ENCODE results near the gene ELL2.

ELL2 gene

GRCh38 chr5:95891499-95891898 is 70.2 kb downstream of the ELL2 start:
- TF ChIP-seq CTCF (conservative IDR thresholded peaks at IDR 0.05; ENCODE audit: control insufficient read depth, insufficient read depth, low read depth, low read length), result no peak
- no peak overlapping the region for H3K4me3 ChIP-seq (ENCODE audit: control insufficient read depth, low read depth, low read length)
- DNase-seq (ENCODE audit: low read depth), result no peak

DNA sequence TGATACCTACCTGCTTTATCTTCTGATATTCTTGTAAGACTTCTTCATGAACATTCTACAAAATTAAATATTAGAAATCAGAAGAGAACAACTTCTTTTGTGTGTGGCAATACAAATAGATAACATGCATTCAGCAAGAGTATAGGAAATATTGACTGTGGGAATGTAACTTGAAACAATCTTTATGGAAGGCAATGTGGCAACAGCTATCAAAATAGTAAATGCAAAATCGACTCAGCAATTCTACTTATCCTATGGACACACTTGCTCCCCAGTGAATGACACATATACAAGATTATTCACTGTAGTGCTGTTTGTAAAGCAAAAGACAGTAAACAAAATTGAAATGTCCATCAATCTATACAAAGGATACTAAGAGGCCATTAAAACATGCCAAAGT is 72.6 kb downstream of the ELL2 start:
- H3K4me3 ChIP-seq (ENCODE audit: control insufficient read depth, low read depth, low read length), result no peak overlapping the region
- DNase-seq (ENCODE audit: low read depth), result no peak
- TF ChIP-seq CTCF (conservative IDR thresholded peaks at IDR 0.05; ENCODE audit: control insufficient read depth, insufficient read depth, low read depth, low read length), result no peak

- no peak for TF ChIP-seq CTCF (conservative IDR thresholded peaks at IDR 0.05; ENCODE audit: control insufficient read depth, insufficient read depth, low read depth, low read length)
- no peak for DNase-seq (ENCODE audit: low read depth)
- H3K4me3 ChIP-seq (ENCODE audit: control insufficient read depth, low read depth, low read length), result no peak overlapping the region
Observed at GRCh38 chr5:95887977-95888376, 73.7 kb downstream of the ELL2 start.

- no peak for TF ChIP-seq CTCF (conservative IDR thresholded peaks at IDR 0.05; ENCODE audit: control insufficient read depth, insufficient read depth, low read depth, low read length)
- H3K4me3 ChIP-seq (ENCODE audit: control insufficient read depth, low read depth, low read length), result no peak overlapping the region
- no peak for DNase-seq (ENCODE audit: low read depth)
Observed at GRCh38 chr5:95886340-95887044, 75.2 kb downstream of the ELL2 start.

DNA sequence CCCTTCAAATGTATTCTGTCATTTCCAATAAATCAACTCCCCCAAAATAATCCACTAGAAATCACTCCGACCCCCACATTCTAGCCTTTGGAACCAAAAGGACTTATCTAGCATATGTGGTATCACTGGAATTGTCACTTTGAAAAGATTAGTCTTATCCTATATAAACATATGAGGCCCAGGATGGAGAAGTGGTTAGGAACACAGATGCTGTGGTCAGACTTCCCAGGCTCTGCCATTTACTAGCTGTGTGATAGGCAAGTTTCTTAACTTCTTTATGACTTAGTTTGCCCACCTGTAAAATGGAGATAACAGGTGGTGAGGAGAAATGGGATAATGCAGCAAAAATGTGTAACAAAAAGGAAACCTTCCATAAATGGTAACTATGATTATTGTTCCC is 77.1 kb downstream of the ELL2 start:
- no peak for DNase-seq (ENCODE audit: low read depth)
- H3K4me3 ChIP-seq (ENCODE audit: control insufficient read depth, low read depth, low read length), result no peak overlapping the region
- TF ChIP-seq CTCF (conservative IDR thresholded peaks at IDR 0.05; ENCODE audit: control insufficient read depth, insufficient read depth, low read depth, low read length), result no peak

GRCh38 chr5:95884017-95884325 is 77.7 kb downstream of the ELL2 start:
- TF ChIP-seq CTCF (conservative IDR thresholded peaks at IDR 0.05; ENCODE audit: control insufficient read depth, insufficient read depth, low read depth, low read length), result no peak
- peak; percentile 81 for DNase-seq (ENCODE audit: low read depth)

More at GRCh38 chr5:95884017-95884325, 77.7 kb downstream of the ELL2 start:
- no peak overlapping the region for H3K4me3 ChIP-seq (ENCODE audit: control insufficient read depth, low read depth, low read length)

Data from fibroblast of mammary gland (primary cell).